Islet of Langerhans (tissue), 1 donor: ENCODE data around the gene SLC45A3.

Experiments used
- FAIRE-seq: peaks from one replicate; lab custom pipeline; 2011; peaks lifted over from hg19 to GRCh38; lab: Jason Lieb, UNC

SLC45A3 gene

GRCh38 chr1:205633421-205633976 lies 46.8 kb downstream of the SLC45A3 start:
- peak; percentile 93 for FAIRE-seq

- FAIRE-seq: peak; percentile 27
These were observed 47.6 kb downstream of the SLC45A3 start for GRCh38 chr1:205632669-205633169.

GRCh38 chr1:205631768-205632668 lies 48.3 kb downstream of the SLC45A3 start, which contains the start of gene ELK4:
TSS of gene ELK4 (minus strand) at chr1:205632011. CDS start at chr1:205623882, 8,129 bp downstream.
- no peak for FAIRE-seq

- FAIRE-seq: no peak
These were observed 49.1 kb downstream of the SLC45A3 start for GRCh38 chr1:205631010-205631767.

GRCh38 chr1:205630651-205631009 lies 49.7 kb downstream of the SLC45A3 start:
- no peak for FAIRE-seq

- FAIRE-seq: no peak
These were observed 50.1 kb downstream of the SLC45A3 start for GRCh38 chr1:205630241-205630640.

- FAIRE-seq: no peak
These were observed 50.6 kb downstream of the SLC45A3 start for GRCh38 chr1:205629751-205630150.

- no peak for FAIRE-seq
These were observed 52.4 kb downstream of the SLC45A3 start for GRCh38 chr1:205627956-205628355.

GRCh38 chr1:205626216-205626615 lies 54.1 kb downstream of the SLC45A3 start:
- no peak for FAIRE-seq

GRCh38 chr1:205623646-205624045 lies 56.7 kb downstream of the SLC45A3 start:
- no peak for FAIRE-seq

GRCh38 chr1:205620269-205620668 lies 60.0 kb downstream of the SLC45A3 start:
- no peak for FAIRE-seq

GRCh38 chr1:205619376-205619775 lies 60.9 kb downstream of the SLC45A3 start:
- FAIRE-seq: peak; percentile 38

GRCh38 chr1:205616563-205617293 lies 63.6 kb downstream of the SLC45A3 start:
- no peak for FAIRE-seq

GRCh38 chr1:205615789-205616188 lies 64.5 kb downstream of the SLC45A3 start:
- FAIRE-seq: no peak

- FAIRE-seq: no peak
These were observed 66.4 kb downstream of the SLC45A3 start for GRCh38 chr1:205613854-205614412.

GRCh38 chr1:205612556-205612955 lies 67.8 kb downstream of the SLC45A3 start:
- no peak for FAIRE-seq

- no peak for FAIRE-seq
These were observed 68.2 kb downstream of the SLC45A3 start for GRCh38 chr1:205612104-205612503.

- FAIRE-seq: no peak
These were observed 69.3 kb downstream of the SLC45A3 start for GRCh38 chr1:205610901-205611466.

GRCh38 chr1:205610036-205610435 lies 70.3 kb downstream of the SLC45A3 start:
- no peak for FAIRE-seq
